HEK293 (cell line): Measurements from ENCODE around the gene C1QTNF12.

Source experiments
- IKZF3 ChIP-seq: fragments of 450-650 bp; IDR thresholded peaks from 2 replicates; pipeline ENCODE4 v1.5.0; 2018; ENCODE audit warnings: missing biosample characterization, mild to moderate bottlenecking, missing genetic modification characterization, moderate library complexity
- MYNN ChIP-seq: fragments of 450-650 bp; formaldehyde crosslinking; IDR thresholded peaks from 2 replicates; pipeline ENCODE4 v1.5.1; 2016; ENCODE audit warnings: missing biosample characterization, missing genetic modification characterization, borderline replicate concordance
- SCRT2 ChIP-seq: fragments of 450-650 bp; formaldehyde crosslinking; IDR thresholded peaks from 2 replicates; pipeline ENCODE4 v1.5.1; 2016; ENCODE audit warnings: missing biosample characterization, missing genetic modification characterization
- SETDB1 ChIP-seq: IDR thresholded peaks from one replicate; pipeline ENCODE4 v1.6.1; 2017; ENCODE audit warnings: mild to moderate bottlenecking, low read length, moderate library complexity, mixed read lengths; ENCODE audit not compliant: insufficient read length
- SP7 ChIP-seq: fragments of 450-650 bp; formaldehyde crosslinking; IDR thresholded peaks from 2 replicates; pipeline ENCODE4 v1.5.1; 2016; ENCODE audit warnings: missing biosample characterization, missing genetic modification characterization
- TRIM28 ChIP-seq: IDR thresholded peaks from 2 replicates; pipeline ENCODE4 v1.6.1; 2011; ENCODE audit warnings: low read length, control low read depth, borderline replicate concordance
- ZBTB20 ChIP-seq: fragments of 450-650 bp; formaldehyde crosslinking; IDR thresholded peaks from 2 replicates; pipeline ENCODE4 v1.5.1; 2016; ENCODE audit warnings: missing biosample characterization, missing genetic modification characterization
- ZBTB21 ChIP-seq: fragments of 450-650 bp; formaldehyde crosslinking; IDR thresholded peaks from 2 replicates; pipeline ENCODE4 v1.5.1; 2017; ENCODE audit warnings: missing biosample characterization, missing genetic modification characterization
- ZFHX2 ChIP-seq: fragments of 450-650 bp; formaldehyde crosslinking; conservative IDR thresholded peaks from 2 replicates; pipeline ENCODE4 v1.5.1; 2016; ENCODE audit warnings: missing biosample characterization, missing genetic modification characterization
- ZNF121 ChIP-seq: fragments of 450-650 bp; formaldehyde crosslinking; IDR thresholded peaks from 2 replicates; pipeline ENCODE4 v1.5.1; 2016; ENCODE audit warnings: missing biosample characterization, missing genetic modification characterization
- ZNF174 ChIP-seq: fragments of 450-650 bp; formaldehyde crosslinking; IDR thresholded peaks from 2 replicates; pipeline ENCODE4 v1.5.0; 2017; ENCODE audit warnings: missing biosample characterization, mild to moderate bottlenecking, missing genetic modification characterization
- ZNF211 ChIP-seq: fragments of 450-650 bp; formaldehyde crosslinking; IDR thresholded peaks from 2 replicates; pipeline ENCODE4 v1.5.1; 2016; ENCODE audit warnings: low read depth, missing biosample characterization, missing genetic modification characterization
- ZNF248 ChIP-seq: fragments of 450-650 bp; formaldehyde crosslinking; IDR thresholded peaks from 2 replicates; pipeline ENCODE4 v1.5.1; 2017; ENCODE audit warnings: missing biosample characterization, missing genetic modification characterization
- ZNF423 ChIP-seq: fragments of 450-650 bp; formaldehyde crosslinking; IDR thresholded peaks from 2 replicates; pipeline ENCODE4 v1.5.1; 2016; ENCODE audit warnings: missing biosample characterization, missing genetic modification characterization
- ZNF555 ChIP-seq: fragments of 450-650 bp; formaldehyde crosslinking; conservative IDR thresholded peaks from 2 replicates; pipeline ENCODE4 v1.5.1; 2017; ENCODE audit warnings: missing biosample characterization, mild to moderate bottlenecking, missing genetic modification characterization, inconsistent platforms
- ZNF571 ChIP-seq: fragments of 450-650 bp; formaldehyde crosslinking; IDR thresholded peaks from 2 replicates; pipeline ENCODE4 v1.5.0; 2017; ENCODE audit warnings: missing biosample characterization, missing genetic modification characterization
- ZNF658 ChIP-seq: fragments of 450-650 bp; formaldehyde crosslinking; IDR thresholded peaks from 2 replicates; pipeline ENCODE4; 2016; ENCODE audit warnings: missing biosample characterization, missing genetic modification characterization
- ZNF747 ChIP-seq: fragments of 450-650 bp; formaldehyde crosslinking; IDR thresholded peaks from 2 replicates; pipeline ENCODE4 v1.5.1; 2016; ENCODE audit warnings: missing biosample characterization, missing genetic modification characterization
- ZSCAN30 ChIP-seq: fragments of 450-650 bp; IDR thresholded peaks from 2 replicates; pipeline ENCODE4 v1.5.1; 2018; ENCODE audit warnings: missing biosample characterization, mild to moderate bottlenecking, missing genetic modification characterization, moderate library complexity
- TF ChIP-seq, protein P1 (sequence below): fragments of 450-650 bp; formaldehyde crosslinking; IDR thresholded peaks from 2 replicates; pipeline ENCODE4 v1.5.1; 2017; ENCODE audit warnings: missing biosample characterization, missing genetic modification characterization
- TF ChIP-seq, protein P2 (sequence below): fragments of 450-650 bp; formaldehyde crosslinking; IDR thresholded peaks from 2 replicates; pipeline ENCODE4 v1.5.1; 2016; ENCODE audit warnings: missing biosample characterization, missing genetic modification characterization
- TF ChIP-seq, protein P3 (sequence below): sonication (generic); formaldehyde crosslinking; IDR thresholded peaks from 2 replicates; pipeline ENCODE4 v1.8.1; 2022; ENCODE audit warnings: mild to moderate bottlenecking, moderate library complexity, missing genetic modification reagents
- TF ChIP-seq, protein P4 (sequence below): fragments of 450-650 bp; formaldehyde crosslinking; IDR thresholded peaks from 2 replicates; pipeline ENCODE4 v1.5.1; 2016; ENCODE audit warnings: missing biosample characterization, missing genetic modification characterization
- TF ChIP-seq, protein P5 (sequence below): fragments of 450-650 bp; formaldehyde crosslinking; IDR thresholded peaks from 2 replicates; pipeline ENCODE4 v1.5.1; 2017; ENCODE audit warnings: missing biosample characterization, missing genetic modification characterization
- TF ChIP-seq, protein P6 (sequence below): fragments of 450-650 bp; formaldehyde crosslinking; IDR thresholded peaks from 2 replicates; pipeline ENCODE4 v1.5.1; 2016; ENCODE audit warnings: missing biosample characterization, missing genetic modification characterization
- TF ChIP-seq, protein P7 (sequence below): fragments of 450-650 bp; formaldehyde crosslinking; IDR thresholded peaks from 2 replicates; pipeline ENCODE4 v1.5.1; 2016; ENCODE audit warnings: missing biosample characterization, missing genetic modification characterization

Gene C1QTNF12

DNA sequence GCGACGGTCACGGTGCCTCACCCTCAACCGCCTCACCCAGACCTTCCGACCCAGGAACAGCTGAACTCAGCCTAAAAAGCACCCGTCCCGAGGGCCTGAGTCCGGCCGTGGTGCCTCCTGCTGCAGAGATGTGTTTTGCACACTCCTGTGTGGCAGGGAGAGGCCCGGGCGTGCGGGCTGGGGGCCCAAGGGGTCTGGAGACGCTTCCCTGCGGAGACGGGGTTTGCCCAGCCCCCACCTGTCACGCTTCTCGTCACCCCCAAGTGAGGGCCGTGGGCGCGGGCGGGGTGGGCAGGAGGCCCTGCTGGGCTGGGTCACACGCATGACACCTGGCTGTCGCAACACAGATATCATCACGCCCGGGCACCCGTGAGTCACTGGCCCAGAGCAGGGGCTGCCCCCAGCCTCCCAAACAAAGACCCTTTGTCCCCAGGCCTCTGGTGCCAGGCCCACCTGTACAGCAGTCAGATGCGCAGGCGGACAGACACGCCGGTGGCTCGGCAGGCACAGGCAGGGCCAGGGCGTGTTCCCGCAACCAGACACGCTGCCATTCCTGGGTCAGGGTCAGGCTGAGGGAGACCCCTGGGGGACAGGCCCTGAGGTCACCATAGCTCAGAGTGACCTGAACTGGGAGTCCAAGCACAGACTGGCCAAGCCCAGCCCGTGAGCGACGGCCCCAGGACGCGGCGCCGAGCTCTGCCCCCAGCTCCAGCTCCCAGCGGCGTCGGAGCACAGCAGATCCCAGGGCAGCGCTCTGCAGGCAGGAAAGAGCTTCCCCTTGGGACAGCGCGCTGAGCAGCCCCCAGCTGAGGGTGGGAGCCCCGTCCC is 8.4 kb downstream of the C1QTNF12 start (continued):
- TF ChIP-seq ZBTB21 (tag by site-specific recombination): no peak
- no peak for TF ChIP-seq SCRT2 (tag by site-specific recombination)
- no peak for TF ChIP-seq ZNF423 (tag by site-specific recombination)
- TF ChIP-seq, protein P1, sequence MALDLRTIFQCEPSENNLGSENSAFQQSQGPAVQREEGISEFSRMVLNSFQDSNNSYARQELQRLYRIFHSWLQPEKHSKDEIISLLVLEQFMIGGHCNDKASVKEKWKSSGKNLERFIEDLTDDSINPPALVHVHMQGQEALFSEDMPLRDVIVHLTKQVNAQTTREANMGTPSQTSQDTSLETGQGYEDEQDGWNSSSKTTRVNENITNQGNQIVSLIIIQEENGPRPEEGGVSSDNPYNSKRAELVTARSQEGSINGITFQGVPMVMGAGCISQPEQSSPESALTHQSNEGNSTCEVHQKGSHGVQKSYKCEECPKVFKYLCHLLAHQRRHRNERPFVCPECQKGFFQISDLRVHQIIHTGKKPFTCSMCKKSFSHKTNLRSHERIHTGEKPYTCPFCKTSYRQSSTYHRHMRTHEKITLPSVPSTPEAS: no peak
- peak; percentile 54; the same call in 1 of the 2 replicates for TF ChIP-seq ZBTB20
- TF ChIP-seq, protein P2, sequence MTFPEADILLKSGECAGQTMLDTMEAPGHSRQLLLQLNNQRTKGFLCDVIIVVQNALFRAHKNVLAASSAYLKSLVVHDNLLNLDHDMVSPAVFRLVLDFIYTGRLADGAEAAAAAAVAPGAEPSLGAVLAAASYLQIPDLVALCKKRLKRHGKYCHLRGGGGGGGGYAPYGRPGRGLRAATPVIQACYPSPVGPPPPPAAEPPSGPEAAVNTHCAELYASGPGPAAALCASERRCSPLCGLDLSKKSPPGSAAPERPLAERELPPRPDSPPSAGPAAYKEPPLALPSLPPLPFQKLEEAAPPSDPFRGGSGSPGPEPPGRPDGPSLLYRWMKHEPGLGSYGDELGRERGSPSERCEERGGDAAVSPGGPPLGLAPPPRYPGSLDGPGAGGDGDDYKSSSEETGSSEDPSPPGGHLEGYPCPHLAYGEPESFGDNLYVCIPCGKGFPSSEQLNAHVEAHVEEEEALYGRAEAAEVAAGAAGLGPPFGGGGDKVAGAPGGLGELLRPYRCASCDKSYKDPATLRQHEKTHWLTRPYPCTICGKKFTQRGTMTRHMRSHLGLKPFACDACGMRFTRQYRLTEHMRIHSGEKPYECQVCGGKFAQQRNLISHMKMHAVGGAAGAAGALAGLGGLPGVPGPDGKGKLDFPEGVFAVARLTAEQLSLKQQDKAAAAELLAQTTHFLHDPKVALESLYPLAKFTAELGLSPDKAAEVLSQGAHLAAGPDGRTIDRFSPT (tag by site-specific recombination): 0 out of 2 replicates have a peak, but pooled peaks have one; percentile 49
- TF ChIP-seq TRIM28: no peak
- TF ChIP-seq, protein P3, sequence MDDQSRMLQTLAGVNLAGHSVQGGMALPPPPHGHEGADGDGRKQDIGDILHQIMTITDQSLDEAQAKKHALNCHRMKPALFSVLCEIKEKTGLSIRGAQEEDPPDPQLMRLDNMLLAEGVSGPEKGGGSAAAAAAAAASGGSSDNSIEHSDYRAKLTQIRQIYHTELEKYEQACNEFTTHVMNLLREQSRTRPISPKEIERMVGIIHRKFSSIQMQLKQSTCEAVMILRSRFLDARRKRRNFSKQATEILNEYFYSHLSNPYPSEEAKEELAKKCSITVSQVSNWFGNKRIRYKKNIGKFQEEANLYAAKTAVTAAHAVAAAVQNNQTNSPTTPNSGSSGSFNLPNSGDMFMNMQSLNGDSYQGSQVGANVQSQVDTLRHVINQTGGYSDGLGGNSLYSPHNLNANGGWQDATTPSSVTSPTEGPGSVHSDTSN: 0 out of 2 replicates have a peak, but pooled peaks have one; percentile 36
- TF ChIP-seq IKZF3 (tag by site-specific recombination): no peak
- TF ChIP-seq ZNF658 (tag by site-specific recombination): no peak
- no peak for TF ChIP-seq ZNF555 (tag by site-specific recombination)
- TF ChIP-seq ZNF211 (tag by site-specific recombination): no peak
- no peak for TF ChIP-seq SP7 (tag by site-specific recombination)
- TF ChIP-seq, protein P4, sequence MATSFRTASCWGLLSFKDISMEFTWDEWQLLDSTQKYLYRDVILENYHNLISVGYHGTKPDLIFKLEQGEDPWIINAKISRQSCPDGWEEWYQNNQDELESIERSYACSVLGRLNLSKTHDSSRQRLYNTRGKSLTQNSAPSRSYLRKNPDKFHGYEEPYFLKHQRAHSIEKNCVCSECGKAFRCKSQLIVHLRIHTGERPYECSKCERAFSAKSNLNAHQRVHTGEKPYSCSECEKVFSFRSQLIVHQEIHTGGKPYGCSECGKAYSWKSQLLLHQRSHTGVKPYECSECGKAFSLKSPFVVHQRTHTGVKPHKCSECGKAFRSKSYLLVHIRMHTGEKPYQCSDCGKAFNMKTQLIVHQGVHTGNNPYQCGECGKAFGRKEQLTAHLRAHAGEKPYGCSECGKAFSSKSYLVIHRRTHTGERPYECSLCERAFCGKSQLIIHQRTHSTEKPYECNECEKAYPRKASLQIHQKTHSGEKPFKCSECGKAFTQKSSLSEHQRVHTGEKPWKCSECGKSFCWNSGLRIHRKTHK (tag by site-specific recombination): no peak
- peak; percentile 78 for TF ChIP-seq ZFHX2
- TF ChIP-seq MYNN (tag by site-specific recombination): no peak
- TF ChIP-seq ZNF248 (tag by site-specific recombination): no peak
- TF ChIP-seq, protein P5, sequence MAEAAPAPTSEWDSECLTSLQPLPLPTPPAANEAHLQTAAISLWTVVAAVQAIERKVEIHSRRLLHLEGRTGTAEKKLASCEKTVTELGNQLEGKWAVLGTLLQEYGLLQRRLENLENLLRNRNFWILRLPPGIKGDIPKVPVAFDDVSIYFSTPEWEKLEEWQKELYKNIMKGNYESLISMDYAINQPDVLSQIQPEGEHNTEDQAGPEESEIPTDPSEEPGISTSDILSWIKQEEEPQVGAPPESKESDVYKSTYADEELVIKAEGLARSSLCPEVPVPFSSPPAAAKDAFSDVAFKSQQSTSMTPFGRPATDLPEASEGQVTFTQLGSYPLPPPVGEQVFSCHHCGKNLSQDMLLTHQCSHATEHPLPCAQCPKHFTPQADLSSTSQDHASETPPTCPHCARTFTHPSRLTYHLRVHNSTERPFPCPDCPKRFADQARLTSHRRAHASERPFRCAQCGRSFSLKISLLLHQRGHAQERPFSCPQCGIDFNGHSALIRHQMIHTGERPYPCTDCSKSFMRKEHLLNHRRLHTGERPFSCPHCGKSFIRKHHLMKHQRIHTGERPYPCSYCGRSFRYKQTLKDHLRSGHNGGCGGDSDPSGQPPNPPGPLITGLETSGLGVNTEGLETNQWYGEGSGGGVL (tag by site-specific recombination): no peak
- TF ChIP-seq ZNF571 (tag by site-specific recombination): no peak
- TF ChIP-seq ZNF121: no peak
- no peak for TF ChIP-seq ZSCAN30 (tag by site-specific recombination)
- TF ChIP-seq, protein P6, sequence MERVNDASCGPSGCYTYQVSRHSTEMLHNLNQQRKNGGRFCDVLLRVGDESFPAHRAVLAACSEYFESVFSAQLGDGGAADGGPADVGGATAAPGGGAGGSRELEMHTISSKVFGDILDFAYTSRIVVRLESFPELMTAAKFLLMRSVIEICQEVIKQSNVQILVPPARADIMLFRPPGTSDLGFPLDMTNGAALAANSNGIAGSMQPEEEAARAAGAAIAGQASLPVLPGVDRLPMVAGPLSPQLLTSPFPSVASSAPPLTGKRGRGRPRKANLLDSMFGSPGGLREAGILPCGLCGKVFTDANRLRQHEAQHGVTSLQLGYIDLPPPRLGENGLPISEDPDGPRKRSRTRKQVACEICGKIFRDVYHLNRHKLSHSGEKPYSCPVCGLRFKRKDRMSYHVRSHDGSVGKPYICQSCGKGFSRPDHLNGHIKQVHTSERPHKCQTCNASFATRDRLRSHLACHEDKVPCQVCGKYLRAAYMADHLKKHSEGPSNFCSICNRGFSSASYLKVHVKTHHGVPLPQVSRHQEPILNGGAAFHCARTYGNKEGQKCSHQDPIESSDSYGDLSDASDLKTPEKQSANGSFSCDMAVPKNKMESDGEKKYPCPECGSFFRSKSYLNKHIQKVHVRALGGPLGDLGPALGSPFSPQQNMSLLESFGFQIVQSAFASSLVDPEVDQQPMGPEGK: peak; percentile 24; the same call in 1 of the 2 replicates
- TF ChIP-seq ZNF747: no peak
- TF ChIP-seq, protein P7, sequence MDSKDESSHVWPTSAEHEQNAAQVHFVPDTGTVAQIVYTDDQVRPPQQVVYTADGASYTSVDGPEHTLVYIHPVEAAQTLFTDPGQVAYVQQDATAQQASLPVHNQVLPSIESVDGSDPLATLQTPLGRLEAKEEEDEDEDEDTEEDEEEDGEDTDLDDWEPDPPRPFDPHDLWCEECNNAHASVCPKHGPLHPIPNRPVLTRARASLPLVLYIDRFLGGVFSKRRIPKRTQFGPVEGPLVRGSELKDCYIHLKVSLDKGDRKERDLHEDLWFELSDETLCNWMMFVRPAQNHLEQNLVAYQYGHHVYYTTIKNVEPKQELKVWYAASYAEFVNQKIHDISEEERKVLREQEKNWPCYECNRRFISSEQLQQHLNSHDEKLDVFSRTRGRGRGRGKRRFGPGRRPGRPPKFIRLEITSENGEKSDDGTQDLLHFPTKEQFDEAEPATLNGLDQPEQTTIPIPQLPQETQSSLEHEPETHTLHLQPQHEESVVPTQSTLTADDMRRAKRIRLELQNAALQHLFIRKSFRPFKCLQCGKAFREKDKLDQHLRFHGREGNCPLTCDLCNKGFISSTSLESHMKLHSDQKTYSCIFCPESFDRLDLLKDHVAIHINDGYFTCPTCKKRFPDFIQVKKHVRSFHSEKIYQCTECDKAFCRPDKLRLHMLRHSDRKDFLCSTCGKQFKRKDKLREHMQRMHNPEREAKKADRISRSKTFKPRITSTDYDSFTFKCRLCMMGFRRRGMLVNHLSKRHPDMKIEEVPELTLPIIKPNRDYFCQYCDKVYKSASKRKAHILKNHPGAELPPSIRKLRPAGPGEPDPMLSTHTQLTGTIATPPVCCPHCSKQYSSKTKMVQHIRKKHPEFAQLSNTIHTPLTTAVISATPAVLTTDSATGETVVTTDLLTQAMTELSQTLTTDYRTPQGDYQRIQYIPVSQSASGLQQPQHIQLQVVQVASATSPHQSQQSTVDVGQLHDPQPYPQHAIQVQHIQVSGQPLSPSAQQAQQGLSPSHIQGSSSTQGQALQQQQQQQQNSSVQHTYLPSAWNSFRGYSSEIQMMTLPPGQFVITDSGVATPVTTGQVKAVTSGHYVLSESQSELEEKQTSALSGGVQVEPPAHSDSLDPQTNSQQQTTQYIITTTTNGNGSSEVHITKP (tag by site-specific recombination): no peak
- no peak for TF ChIP-seq ZNF174 (tag by site-specific recombination)
- no peak for TF ChIP-seq SETDB1
